B cell (primary cell): ENCODE data around the gene CHAT.

ENCODE experiments used
- EZH2 ChIP-seq: IDR thresholded peaks from 2 replicates; pipeline ENCODE4 v1.6.1; 2012; ENCODE audit warnings: borderline replicate concordance, low read depth, mild to moderate bottlenecking, moderate library complexity, low read length; ENCODE audit not compliant: insufficient read depth, poor library complexity, severe bottlenecking
- TF ChIP-seq, protein P1 (sequence below): fragments of 200-600 bp; IDR thresholded peaks from one replicate; pipeline ENCODE4 v1.8.0; 2022; ENCODE audit warnings: antibody characterized with exemption, mild to moderate bottlenecking

DNA sequence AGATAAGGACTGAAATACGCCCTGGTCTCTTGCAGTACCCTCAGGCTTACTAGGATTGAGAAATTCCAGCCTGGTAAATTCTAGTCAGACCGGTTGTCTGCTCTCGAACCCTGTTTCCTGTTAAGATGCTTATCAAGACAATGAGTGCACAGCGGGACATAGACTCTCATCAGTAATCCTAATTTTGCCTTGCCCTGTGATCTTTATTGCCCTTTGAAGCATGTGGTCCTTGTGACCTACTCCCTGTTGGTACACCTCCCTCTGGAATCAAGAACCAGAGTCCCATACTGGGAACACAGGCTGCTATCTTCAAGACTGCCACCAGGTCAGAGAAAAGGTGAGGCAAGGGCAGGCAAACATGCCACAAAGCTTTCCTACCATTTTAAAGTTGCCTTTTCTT lies 72.8 kb downstream of the CHAT start:
- TF ChIP-seq, protein P1, sequence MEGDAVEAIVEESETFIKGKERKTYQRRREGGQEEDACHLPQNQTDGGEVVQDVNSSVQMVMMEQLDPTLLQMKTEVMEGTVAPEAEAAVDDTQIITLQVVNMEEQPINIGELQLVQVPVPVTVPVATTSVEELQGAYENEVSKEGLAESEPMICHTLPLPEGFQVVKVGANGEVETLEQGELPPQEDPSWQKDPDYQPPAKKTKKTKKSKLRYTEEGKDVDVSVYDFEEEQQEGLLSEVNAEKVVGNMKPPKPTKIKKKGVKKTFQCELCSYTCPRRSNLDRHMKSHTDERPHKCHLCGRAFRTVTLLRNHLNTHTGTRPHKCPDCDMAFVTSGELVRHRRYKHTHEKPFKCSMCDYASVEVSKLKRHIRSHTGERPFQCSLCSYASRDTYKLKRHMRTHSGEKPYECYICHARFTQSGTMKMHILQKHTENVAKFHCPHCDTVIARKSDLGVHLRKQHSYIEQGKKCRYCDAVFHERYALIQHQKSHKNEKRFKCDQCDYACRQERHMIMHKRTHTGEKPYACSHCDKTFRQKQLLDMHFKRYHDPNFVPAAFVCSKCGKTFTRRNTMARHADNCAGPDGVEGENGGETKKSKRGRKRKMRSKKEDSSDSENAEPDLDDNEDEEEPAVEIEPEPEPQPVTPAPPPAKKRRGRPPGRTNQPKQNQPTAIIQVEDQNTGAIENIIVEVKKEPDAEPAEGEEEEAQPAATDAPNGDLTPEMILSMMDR, result no peak
- no peak for TF ChIP-seq EZH2
